Activated CD8-positive, alpha-beta memory T cell treated with anti-CD3 and anti-CD28 coated beads, Interleukin-2, amount 50 U/mL, for 4 hours (primary cell): ENCODE data around the gene URI1.
A peak's percentile ranks its signal among the peaks of the same experiment; 100 is the strongest.
"Not testable (repeated sequence)": the region's sequence is repeated elsewhere in the genome, so short reads cannot be mapped to it uniquely, and the experiment has no call there.

Source experiments
- DNase-seq: peaks from one replicate; pipeline ENCODE4 v3.0.0-alpha.2; 2020

URI1 gene, protein sequence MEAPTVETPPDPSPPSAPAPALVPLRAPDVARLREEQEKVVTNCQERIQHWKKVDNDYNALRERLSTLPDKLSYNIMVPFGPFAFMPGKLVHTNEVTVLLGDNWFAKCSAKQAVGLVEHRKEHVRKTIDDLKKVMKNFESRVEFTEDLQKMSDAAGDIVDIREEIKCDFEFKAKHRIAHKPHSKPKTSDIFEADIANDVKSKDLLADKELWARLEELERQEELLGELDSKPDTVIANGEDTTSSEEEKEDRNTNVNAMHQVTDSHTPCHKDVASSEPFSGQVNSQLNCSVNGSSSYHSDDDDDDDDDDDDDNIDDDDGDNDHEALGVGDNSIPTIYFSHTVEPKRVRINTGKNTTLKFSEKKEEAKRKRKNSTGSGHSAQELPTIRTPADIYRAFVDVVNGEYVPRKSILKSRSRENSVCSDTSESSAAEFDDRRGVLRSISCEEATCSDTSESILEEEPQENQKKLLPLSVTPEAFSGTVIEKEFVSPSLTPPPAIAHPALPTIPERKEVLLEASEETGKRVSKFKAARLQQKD

DNA sequence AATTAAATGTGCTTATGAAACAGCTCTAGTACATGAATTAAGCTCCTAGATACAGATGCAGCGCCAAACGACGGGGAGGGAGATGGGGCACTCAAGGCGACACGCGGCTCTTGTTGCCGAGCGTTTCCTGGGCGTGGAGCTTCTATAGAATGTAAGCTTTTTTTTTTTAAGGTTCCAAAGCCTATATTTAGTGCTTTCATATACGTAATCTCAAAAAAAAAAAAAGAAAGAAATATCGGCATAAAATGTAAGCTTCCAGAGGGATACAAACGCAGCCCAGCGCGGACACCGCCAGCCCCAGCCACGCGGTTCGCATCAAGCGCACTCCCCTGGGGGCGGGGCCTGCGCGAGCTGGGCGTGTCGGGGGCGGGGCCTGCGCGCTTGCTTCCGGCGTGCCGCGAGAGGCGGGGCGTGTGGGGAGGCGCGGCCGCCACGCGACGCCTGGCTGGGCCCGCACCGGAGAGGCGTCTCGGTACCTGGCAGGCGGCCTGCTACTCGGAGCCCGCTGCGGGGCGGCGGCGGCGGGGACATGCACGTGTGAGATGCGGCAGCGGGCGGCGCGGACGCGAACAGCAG lies at the start of gene URI1:
TSS of gene URI1 (plus strand) at position 412 of the 576 bp plus-strand sequence. CDS start 309 bp downstream, outside the sequence.
- DNase-seq, result peak; percentile 97

DNA sequence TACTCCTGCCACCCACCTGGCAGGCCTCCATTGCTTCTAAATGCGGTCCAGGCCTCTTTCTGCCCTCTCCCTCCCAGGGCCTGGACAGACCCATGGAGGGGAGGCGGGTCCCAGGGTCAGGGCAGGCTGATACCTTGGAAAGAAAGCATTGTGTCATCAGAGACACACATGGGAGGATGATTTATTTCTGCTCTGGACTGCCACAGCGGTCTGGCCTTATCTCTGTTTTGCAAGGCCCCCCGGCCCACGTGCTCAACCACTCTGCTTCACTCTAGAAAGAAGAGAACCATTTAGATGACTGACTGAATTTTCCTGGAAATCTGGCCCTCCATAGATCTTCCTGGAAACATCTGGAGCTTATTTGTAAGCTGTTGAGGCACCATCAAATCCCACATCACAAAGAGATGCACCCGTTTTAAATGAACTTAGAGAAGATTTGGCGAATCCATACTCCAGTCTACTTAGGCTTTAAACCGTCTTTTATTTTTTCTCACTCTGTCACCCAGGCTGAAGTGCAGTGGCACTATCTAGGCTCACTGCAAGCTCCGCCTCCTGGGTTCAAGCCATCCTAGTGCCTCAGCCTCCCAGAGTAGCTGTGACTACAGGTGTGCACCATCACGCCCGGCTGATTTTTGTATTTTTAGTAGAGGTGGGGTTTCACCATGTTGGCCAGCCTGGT lies 48.3 kb upstream of the URI1 start:
- no peak for DNase-seq

DNA sequence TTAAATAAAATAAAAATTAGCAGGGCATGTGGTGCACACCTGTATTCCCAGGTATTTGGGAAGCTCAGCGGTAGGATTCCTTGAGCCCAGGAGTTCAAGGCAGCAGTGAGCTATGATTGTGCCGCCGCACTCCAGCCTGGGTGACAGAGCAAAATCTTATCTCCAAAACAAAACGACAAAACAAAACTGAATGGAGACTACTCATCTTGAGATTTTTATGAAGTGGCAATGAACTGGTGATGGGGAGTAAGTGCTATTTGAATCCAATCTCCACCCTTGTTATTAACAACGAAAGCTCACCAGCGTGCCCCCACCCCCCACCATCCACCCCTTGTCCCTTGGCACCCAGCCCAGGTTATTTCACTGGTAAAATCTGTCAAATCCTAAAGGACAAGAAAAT lies 45.2 kb upstream of the URI1 start:
- no peak for DNase-seq

DNA sequence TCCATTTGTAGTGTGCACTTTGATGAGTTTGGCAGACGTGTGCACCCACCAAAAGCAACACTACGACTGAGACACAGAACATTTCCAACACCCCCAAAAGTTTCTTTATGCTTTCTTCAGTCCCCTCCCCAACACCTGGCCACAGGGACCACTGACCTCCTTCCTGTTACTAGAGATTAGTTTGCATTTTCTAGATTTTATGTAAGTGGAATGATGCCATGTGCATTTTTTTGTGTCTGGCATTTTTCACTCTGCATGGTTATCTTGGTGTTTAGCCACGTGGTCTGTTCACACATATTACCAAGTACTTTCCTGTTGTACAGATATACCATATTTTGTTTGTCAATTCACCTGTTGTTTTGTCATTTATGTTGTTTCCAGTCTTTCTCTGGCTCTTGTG lies 44.6 kb upstream of the URI1 start:
- no peak for DNase-seq

DNA sequence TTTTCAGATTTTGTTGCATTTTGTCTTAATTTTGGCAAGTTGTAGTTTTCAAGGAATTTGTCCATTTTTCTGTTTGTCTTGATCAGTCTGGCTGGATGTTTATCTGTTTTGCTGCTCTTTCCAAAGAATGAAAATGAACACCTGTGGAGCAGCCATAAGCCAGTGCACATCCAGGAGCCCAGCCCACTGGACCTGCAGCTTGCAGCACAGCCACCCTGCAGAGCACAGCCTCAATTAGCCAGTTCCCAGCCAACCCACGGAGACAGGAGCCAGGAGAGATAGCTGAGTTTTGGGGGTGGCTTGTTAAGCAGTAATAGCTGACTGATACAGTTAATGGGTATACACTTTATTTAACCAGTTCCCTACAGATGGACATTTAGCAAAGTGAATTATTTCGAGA lies 38.0 kb upstream of the URI1 start:
- no peak for DNase-seq

DNA sequence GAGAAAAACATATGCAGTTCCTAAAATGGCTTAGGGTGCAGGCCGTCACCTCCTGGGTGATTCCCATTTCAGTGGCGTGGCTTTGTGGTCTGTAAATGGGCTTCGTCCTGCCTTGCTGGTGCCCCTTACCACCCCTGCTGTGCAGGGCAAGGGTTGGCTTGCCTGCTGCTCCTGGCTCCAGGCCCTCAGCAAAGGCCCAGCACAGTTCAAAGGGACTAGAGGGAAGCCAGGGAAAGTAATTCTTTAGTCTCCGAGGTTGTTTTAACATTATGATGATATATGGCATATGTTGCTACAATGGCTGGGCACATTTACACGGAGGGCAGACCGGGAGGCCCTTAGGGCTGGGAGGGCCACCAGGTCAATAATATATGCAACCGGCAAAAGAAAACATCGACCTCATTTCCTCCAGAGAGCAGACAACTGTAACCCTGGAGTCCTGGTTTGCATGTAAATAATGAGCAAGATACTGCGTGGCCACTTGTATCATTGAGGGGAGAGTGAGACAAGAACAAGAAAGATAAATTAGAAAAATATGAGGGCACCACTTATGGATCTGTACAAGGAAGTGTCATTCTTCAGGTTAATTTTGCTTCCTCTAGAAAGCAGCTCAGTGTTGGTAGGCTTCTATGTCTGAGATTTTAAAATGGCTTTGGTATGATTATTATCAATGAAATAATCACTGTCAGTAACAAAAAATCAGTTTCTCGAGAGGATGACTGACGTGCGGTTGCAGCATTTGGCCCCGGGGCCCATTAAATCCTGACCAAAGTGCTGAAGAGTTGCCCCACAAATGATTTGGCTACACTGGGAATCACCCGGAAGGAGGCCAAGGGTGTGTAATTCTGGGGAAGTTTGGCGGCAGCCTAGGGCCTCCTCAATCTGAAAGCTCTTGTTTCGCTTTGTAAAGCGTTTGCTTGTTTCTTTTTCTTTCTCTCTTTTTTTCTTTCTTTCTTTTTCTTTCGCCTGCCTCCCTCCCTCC lies 32.8 kb upstream of the URI1 start:
- DNase-seq, result no peak

DNA sequence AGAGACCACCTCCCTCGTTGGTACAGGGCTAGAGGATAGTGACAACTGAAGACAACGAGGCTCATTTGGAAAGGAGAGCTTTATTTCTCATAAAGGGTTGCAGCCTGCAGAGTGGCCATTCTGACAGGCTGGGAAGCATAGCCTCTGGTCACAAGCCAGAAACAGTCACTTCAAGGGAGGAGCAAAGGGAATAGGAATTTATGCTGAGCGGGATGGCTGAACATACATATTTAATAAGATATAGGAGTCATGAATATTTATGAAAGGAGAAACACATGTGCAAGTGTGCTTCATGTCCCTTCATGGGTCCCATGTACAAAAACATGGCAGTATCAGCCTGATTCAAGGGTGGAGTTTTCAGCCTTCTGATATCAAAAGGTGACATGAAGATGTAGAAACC lies 27.1 kb upstream of the URI1 start:
- DNase-seq, result no peak

DNA sequence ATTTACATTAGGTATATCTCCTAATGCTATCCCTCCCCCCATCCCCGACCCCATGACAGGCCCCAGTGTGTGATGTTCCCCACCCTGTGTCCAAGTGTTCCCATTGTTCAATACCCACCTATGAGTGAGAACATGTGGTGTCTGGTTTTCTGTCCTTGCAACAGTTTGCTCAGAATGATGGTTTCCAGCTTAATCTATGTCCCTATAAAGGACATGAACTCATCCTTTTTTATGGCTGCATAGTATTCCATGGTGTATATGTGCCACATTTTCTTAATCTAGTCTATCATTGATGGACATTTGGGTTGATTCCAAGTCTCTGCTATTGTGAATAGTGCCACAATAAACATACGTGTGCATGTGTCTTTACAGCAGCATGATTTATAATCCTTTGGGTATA lies 26.2 kb upstream of the URI1 start:
- DNase-seq, result not testable (repeated sequence)

DNA sequence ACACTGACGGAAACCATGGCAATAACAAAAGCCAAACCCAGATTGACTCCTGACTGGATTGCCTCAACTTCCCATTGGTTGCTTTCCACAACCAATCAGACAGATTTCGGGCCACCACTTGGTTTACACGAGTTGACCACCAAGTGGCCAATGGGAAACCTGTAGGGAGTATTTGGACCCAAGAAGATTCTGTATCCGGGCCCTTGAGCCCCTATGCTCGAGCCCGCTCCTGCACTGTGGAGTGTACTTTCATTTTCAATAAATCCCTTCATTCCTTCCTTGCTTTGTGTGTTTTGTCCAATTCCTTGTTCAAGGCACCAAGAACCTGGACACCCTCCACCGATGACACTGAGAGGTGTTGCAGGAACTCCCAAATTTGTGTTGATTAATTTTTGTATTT lies 24.1 kb upstream of the URI1 start:
- no peak for DNase-seq

DNA sequence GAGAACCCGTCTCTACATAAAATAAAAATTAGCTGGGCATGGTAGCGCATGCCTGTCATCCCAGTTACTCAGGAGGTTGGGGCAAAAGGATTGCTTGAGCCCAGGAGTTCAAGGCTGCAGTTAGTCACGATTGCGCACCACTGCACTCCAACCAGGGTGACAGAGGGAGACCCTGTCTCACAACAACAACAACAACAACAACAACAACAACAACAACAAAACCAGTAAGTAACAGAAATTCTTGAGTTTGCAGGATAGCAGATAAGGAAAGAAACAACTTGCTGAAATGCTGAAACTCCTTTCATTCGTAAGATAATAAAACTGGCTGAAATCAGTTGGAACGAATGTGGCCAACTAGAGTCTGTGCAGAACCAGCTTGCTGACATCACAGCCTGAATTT lies 23.1 kb upstream of the URI1 start:
- no peak for DNase-seq

DNA sequence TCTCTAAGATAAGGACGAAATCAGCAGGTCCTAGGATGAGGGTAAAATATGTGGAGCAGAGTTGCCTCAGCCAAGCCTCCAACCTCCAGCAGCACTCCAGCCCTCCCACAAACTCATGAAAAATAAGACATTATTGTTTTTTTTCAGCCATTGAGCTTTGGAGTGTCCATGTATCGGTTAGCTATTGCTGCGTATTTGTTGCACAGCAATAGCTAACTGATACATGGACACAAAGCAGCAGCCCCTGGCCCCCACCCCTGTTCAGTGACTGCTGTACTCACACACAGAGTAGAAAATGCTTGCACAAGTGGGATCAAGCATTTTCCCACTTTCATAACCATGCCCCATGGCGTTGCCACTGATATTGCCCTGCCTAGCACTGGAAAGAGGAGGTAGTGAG lies 19.1 kb upstream of the URI1 start:
- DNase-seq, result no peak

DNA sequence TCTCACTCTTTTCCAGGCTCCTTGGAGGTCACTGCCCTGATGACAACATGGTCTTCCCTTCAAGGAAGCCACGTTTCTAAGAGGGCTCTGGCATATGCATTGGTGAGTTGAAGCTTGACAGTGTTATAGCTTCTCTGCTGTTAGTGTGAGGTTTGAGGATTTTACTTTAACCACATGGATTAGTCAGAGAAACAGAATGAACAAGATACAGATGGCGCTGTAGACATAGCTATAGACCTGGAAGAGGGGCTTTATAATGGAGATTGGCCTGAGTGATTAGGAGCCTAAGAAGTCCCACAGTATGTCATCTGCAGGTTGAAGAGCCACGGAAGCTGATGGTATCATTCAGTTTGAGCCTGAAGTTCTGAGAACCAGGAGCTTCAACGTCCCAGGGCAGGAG lies 18.4 kb upstream of the URI1 start:
- DNase-seq, result no peak

DNA sequence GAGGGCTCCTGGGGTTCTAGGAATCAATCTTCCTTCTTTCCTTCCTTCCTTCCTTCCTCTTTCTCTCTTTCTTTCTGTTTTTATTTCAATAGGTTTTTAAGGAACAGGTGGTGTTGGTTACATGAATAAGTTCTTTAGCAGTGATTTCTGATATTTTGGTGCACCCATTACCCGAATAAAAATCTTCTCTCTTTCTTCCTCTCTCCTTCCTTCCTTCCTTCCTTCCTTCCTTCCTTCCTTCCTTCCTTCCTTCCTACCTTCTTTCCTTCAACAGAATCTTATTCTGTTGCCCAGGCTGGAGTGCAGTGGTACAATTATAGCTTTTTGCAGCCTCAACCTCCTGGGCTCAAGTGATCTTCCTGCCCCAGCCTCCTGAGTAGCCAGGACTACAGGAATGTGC lies 16.0 kb upstream of the URI1 start:
- no peak for DNase-seq

DNA sequence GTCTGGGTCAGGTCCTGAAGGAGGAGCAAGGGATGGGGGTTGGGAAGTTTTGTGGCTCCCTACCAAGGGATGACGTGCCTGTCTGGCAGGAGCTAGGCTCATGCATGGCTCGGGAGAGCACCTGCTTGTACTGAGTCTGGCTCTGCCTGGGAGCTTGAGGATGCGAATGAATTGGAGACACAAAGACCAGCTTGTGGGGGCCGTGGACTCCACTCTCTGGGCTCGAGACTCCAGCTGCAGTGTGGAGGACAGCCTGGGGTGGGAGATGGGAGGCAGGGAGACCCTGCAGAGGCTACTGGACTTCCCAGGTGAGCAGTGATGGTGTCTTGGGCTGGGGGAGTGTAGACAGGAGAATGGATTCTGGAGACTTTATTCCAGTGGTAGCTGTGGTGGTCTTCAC lies 15.2 kb upstream of the URI1 start:
- DNase-seq, result no peak

DNA sequence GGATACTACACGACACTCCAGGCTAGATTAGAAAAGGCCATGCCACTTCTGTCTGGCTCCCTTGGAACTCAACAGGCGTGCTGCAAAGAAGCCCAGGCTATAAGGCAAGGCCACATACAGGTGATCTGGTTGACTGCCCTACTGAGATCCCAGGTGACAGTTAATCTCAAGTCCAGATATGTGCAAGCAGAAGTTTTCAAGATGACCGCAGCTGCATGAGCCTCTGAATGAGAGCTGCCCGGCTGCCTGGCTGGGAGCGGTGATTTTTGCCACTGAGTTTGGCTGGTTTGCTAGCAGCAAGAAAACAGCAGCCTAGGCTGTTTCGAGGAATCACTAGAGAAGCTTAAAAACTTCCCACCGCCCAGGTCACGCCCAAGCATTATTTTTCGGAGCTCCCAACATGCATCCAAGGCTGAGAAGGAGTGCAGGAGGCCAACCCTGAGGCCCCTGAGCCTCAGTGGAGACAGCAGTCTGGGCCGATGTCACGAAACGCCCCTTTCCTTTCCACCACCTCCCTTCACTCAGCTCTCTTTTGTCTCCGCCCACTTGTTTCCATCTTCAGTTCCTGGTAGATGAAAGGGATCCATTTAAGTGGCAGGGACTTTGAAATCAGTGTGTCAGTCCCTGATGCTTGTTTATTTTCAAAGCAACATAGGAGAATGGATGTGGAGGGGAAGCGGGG lies 14.0 kb upstream of the URI1 start:
- no peak for DNase-seq

DNA sequence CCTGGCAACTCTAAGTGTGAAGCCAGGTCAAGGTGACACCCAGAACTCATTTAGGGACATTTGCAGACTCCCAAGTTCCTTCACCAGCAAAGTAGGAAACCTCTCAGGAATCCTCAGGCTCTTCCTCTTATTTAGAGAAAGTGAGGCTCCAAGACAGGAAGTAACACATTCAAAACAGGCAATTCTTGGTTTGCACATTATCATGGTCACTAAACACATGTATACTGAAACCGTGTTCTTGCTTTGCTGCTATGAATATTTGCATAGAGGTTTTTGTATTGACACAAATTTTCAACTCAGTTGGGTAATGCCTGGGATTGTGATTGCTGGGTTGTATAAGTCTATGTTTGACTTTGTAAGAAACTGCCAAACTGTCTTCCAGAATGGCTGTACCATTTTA lies 13.2 kb upstream of the URI1 start:
- DNase-seq, result no peak

DNA sequence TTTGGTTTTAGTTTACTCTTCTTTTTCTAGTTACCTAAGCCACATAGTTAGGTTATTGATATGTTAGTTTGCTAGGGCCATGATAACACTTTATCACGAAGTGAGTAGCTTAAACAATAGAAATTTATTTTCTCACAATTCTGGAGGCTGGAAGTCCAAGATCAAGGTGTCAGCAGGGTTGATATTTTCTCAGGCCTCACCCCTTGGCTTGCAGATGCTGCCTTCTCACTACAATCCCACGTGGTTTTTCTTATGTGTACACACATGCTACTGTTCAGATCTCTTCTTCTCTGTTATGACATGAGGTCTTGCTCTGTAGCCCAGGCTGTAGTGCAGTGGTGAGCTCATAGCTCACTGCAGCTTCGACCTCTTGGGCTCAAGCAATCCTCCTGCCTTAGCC lies 7.8 kb upstream of the URI1 start:
- DNase-seq, result no peak

DNA sequence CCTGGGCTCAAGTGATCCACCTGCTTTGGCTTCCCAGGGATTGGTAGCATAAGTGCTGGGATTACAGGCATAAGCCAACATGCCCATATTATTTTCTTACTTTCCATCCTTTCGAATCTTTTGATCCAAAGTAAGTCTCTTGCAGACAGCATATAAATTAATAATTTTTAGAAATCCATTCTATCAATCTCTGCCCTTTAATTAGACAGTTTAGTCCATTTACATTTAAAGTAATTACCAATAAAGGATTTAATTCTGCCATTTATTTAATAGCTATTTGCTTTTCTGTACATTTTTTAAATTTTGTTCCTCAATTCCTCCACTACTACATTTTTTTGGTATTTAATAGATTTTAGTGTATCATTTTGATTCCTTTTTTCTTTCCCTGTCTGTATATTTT lies 7.3 kb upstream of the URI1 start:
- DNase-seq, result no peak

DNA sequence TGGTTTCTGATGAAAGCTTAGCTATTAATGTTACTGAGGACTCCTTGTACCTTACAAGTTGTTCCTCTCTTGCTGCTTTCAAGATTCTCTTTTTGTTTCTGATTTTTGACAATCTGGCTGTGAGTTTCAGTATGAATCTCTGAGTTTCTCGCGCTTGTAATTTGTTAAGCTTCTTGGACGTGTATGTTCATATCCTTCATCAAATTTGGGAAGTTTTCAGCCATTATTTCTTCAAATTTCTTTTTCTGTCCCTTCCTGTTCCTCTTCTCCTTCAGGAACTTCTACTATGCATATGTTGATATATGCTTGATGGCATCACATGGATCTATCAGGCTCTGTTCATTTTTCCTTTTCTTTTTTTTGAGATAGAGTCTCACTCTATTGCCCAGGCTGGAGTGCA lies 5.6 kb upstream of the URI1 start:
- no peak for DNase-seq

DNA sequence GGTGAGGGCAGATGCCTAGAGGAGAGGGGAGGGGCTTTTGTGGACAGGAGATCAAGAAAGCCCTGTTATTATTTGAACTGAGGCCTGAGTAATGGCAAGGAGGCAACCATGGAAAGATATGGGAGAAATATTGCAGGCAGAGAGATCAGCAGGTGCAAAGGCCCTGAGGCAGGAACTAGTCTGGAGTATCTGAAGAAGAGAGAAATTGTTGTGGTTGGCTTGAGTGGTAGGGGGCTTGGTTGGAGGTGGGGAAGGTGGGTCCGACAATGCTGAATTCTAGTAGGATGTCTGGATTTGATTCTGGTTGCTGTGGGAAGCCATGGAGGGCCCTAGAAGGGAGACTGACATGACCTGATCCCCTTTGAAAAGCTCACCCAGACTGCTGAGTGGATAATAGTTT lies 2.4 kb upstream of the URI1 start:
- DNase-seq, result no peak

DNA sequence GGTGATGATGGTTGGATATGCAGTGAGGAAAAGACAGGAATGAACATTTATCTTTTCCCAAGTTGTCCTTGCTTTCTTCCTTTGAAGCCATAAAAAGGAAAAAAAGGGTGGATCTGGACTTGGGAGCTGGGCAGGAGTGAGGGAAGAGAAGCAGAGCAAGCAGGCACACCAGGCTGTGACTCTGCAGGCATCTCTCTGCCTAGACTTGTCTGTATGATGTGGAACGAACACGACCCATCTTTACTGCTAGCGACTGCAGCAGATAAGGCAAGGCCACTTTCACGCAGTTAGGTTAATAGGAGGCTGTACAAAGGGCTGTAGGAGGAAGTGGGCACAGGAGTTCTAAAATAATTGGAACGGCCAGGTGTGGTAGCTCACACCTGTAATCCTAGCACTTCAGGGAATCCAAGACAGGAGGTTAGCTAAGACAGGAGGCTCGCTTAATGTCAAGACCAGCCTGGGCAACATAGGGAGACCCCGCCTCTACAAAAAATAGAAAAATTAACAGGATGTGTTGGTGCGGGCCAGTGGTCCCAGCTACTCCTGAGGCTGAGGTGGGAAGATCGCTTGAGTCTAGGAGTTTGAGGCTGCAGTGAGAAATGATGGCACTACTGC lies 961 bp upstream of the URI1 start:
- DNase-seq, result no peak
